ENCODE measurements around the gene HNMT.

- TF ChIP-seq CTCF (IDR thresholded peaks at IDR 0.05; ENCODE audit: insufficient read depth, low read length) (no peak), POLR2AphosphoS5 (IDR thresholded peaks at IDR 0.05; ENCODE audit: low read depth) (no peak), REST (IDR thresholded peaks at IDR 0.05; ENCODE audit: insufficient replicate concordance, low read depth) (no peak), SPI1 (IDR thresholded peaks at IDR 0.05; ENCODE audit: borderline replicate concordance, low read depth) (no peak), GABPA (IDR thresholded peaks at IDR 0.05; ENCODE audit: low read depth) (no peak)
Observed at GRCh38 chr2:137951586-137951985, 12.7 kb upstream of the HNMT start.

All from HL-60 (cell line).